Measurements from ENCODE around the gene DCUN1D5.

Gene DCUN1D5

GRCh38 chr11:103091801-103092524 is at the start of gene DCUN1D5:
Gene DCUN1D5, minus strand, starts transcription at chr11:103092160. Its CDS starts 288 bp downstream, at chr11:103091872.
- H3K36me3 ChIP-seq (ENCODE audit: control insufficient read depth, insufficient read depth, low read length): peaks cover 31% of the 10 kb centered on the region
- H3K9me3 ChIP-seq (ENCODE audit: control insufficient read depth, insufficient read depth, low read length): no peaks in the 10 kb centered on the region
- peak within 1 kb of the TSS; percentile 97 for H3K27ac ChIP-seq (ENCODE audit: low read depth, low read length)
- H3K9ac ChIP-seq (ENCODE audit: low read depth, low read length): peak within 1 kb of the TSS; percentile 95
- H3K27me3 ChIP-seq (ENCODE audit: control insufficient read depth, insufficient read depth, low read length): no peaks in the 10 kb centered on the region
- H3K4me1 ChIP-seq (ENCODE audit: control insufficient read depth, insufficient read depth, low read length): peaks cover 11% of the 10 kb centered on the region; the same call in 1 of the 2 replicates
- H3K4me3 ChIP-seq (ENCODE audit: low read depth, low read length): peak within 1 kb of the TSS; percentile 92

GRCh38 chr11:103125462-103125861 is 33.5 kb upstream of the DCUN1D5 start:
- Histone ChIP-seq H3K27me3 (ENCODE audit: control insufficient read depth, insufficient read depth, low read length) (no peaks in the 10 kb centered on the region), H3K36me3 (ENCODE audit: control insufficient read depth, insufficient read depth, low read length) (peaks cover 53% of the 10 kb centered on the region), H3K4me1 (ENCODE audit: control insufficient read depth, insufficient read depth, low read length) (no peaks in the 10 kb centered on the region), H3K9me3 (ENCODE audit: control insufficient read depth, insufficient read depth, low read length) (no peaks in the 10 kb centered on the region), H3K9ac (ENCODE audit: low read depth, low read length) (no peak overlapping the region), H3K27ac (ENCODE audit: low read depth, low read length) (no peak overlapping the region), H3K4me3 (ENCODE audit: low read depth, low read length) (no peak overlapping the region)

GRCh38 chr11:103114836-103115235 is 22.9 kb upstream of the DCUN1D5 start:
- H3K36me3 ChIP-seq (ENCODE audit: control insufficient read depth, insufficient read depth, low read length): peaks cover 36% of the 10 kb centered on the region
- H3K4me3 ChIP-seq (ENCODE audit: low read depth, low read length): no peak overlapping the region
- H3K27ac ChIP-seq (ENCODE audit: low read depth, low read length): no peak overlapping the region
- no peak overlapping the region for H3K9ac ChIP-seq (ENCODE audit: low read depth, low read length)
- H3K9me3 ChIP-seq (ENCODE audit: control insufficient read depth, insufficient read depth, low read length): no peaks in the 10 kb centered on the region
- no peaks in the 10 kb centered on the region for H3K4me1 ChIP-seq (ENCODE audit: control insufficient read depth, insufficient read depth, low read length)
- H3K27me3 ChIP-seq (ENCODE audit: control insufficient read depth, insufficient read depth, low read length): no peaks in the 10 kb centered on the region

- Histone ChIP-seq H3K27me3 (ENCODE audit: control insufficient read depth, insufficient read depth, low read length) (no peaks in the 10 kb centered on the region), H3K36me3 (ENCODE audit: control insufficient read depth, insufficient read depth, low read length) (peaks cover 21% of the 10 kb centered on the region), H3K4me3 (ENCODE audit: low read depth, low read length) (no peak overlapping the region), H3K9me3 (ENCODE audit: control insufficient read depth, insufficient read depth, low read length) (no peaks in the 10 kb centered on the region), H3K27ac (ENCODE audit: low read depth, low read length) (no peak overlapping the region), H3K4me1 (ENCODE audit: control insufficient read depth, insufficient read depth, low read length) (no peaks in the 10 kb centered on the region), H3K9ac (ENCODE audit: low read depth, low read length) (no peak overlapping the region)
These were observed 20.4 kb upstream of the DCUN1D5 start for GRCh38 chr11:103112364-103112763.

- H3K9ac ChIP-seq (ENCODE audit: low read depth, low read length): no peak overlapping the region
- no peak overlapping the region for H3K4me3 ChIP-seq (ENCODE audit: low read depth, low read length)
These were observed 19.4 kb upstream of the DCUN1D5 start for GRCh38 chr11:103111400-103111799.

GRCh38 chr11:103110391-103110790 is 18.4 kb upstream of the DCUN1D5 start:
- H3K27me3 ChIP-seq (ENCODE audit: control insufficient read depth, insufficient read depth, low read length): no peaks in the 10 kb centered on the region
- H3K4me3 ChIP-seq (ENCODE audit: low read depth, low read length): peak overlapping the region; percentile 98
- H3K27ac ChIP-seq (ENCODE audit: low read depth, low read length): no peak overlapping the region
- peaks cover 15% of the 10 kb centered on the region for H3K36me3 ChIP-seq (ENCODE audit: control insufficient read depth, insufficient read depth, low read length)
- no peaks in the 10 kb centered on the region for H3K4me1 ChIP-seq (ENCODE audit: control insufficient read depth, insufficient read depth, low read length)
- H3K9me3 ChIP-seq (ENCODE audit: control insufficient read depth, insufficient read depth, low read length): no peaks in the 10 kb centered on the region
- no peak overlapping the region for H3K9ac ChIP-seq (ENCODE audit: low read depth, low read length)

More at GRCh38 chr11:103111400-103111799, 19.4 kb upstream of the DCUN1D5 start:
- no peaks in the 10 kb centered on the region for H3K9me3 ChIP-seq (ENCODE audit: control insufficient read depth, insufficient read depth, low read length)
- no peaks in the 10 kb centered on the region for H3K27me3 ChIP-seq (ENCODE audit: control insufficient read depth, insufficient read depth, low read length)
- H3K4me1 ChIP-seq (ENCODE audit: control insufficient read depth, insufficient read depth, low read length): no peaks in the 10 kb centered on the region
- peaks cover 19% of the 10 kb centered on the region for H3K36me3 ChIP-seq (ENCODE audit: control insufficient read depth, insufficient read depth, low read length)
- H3K27ac ChIP-seq (ENCODE audit: low read depth, low read length): no peak overlapping the region

- H3K9ac ChIP-seq (ENCODE audit: low read depth, low read length): peak overlapping the region; percentile 78
- peaks cover 11% of the 10 kb centered on the region for H3K36me3 ChIP-seq (ENCODE audit: control insufficient read depth, insufficient read depth, low read length)
- H3K27ac ChIP-seq (ENCODE audit: low read depth, low read length): peak overlapping the region; percentile 81
- H3K4me1 ChIP-seq (ENCODE audit: control insufficient read depth, insufficient read depth, low read length): no peaks in the 10 kb centered on the region
- no peaks in the 10 kb centered on the region for H3K27me3 ChIP-seq (ENCODE audit: control insufficient read depth, insufficient read depth, low read length)
- no peaks in the 10 kb centered on the region for H3K9me3 ChIP-seq (ENCODE audit: control insufficient read depth, insufficient read depth, low read length)
- H3K4me3 ChIP-seq (ENCODE audit: low read depth, low read length): peak overlapping the region; percentile 98
These were observed 17.9 kb upstream of the DCUN1D5 start for GRCh38 chr11:103109818-103110388.

- Histone ChIP-seq H3K27me3 (ENCODE audit: control insufficient read depth, insufficient read depth, low read length) (no peaks in the 10 kb centered on the region), H3K4me1 (ENCODE audit: control insufficient read depth, insufficient read depth, low read length) (no peaks in the 10 kb centered on the region), H3K36me3 (ENCODE audit: control insufficient read depth, insufficient read depth, low read length) (peaks cover 4% of the 10 kb centered on the region; the same call in 1 of the 2 replicates), H3K9me3 (ENCODE audit: control insufficient read depth, insufficient read depth, low read length) (no peaks in the 10 kb centered on the region), H3K9ac (ENCODE audit: low read depth, low read length) (peak within 1 kb of the TSS; percentile 78), H3K27ac (ENCODE audit: low read depth, low read length) (peak within 1 kb of the TSS; percentile 81), H3K4me3 (ENCODE audit: low read depth, low read length) (peak within 1 kb of the TSS; percentile 98)
These were observed 17.2 kb upstream of the DCUN1D5 start, which contains the start of gene DYNC2H1 for GRCh38 chr11:103108933-103109817. Gene DYNC2H1, plus strand, starts transcription at chr11:103109426. Its CDS starts 149 bp downstream, at chr11:103109575.

GRCh38 chr11:103097279-103097678 is 5.3 kb upstream of the DCUN1D5 start:
- Histone ChIP-seq H3K9me3 (ENCODE audit: control insufficient read depth, insufficient read depth, low read length) (no peaks in the 10 kb centered on the region), H3K36me3 (ENCODE audit: control insufficient read depth, insufficient read depth, low read length) (no peaks in the 10 kb centered on the region), H3K9ac (ENCODE audit: low read depth, low read length) (no peak overlapping the region), H3K27ac (ENCODE audit: low read depth, low read length) (no peak overlapping the region), H3K4me3 (ENCODE audit: low read depth, low read length) (no peak overlapping the region), H3K27me3 (ENCODE audit: control insufficient read depth, insufficient read depth, low read length) (no peaks in the 10 kb centered on the region), H3K4me1 (ENCODE audit: control insufficient read depth, insufficient read depth, low read length) (peaks cover 6% of the 10 kb centered on the region; the same call in 1 of the 2 replicates)

GRCh38 chr11:103091064-103091800 is 728 bp downstream of the DCUN1D5 start:
- peak overlapping the region; percentile 97 for H3K27ac ChIP-seq (ENCODE audit: low read depth, low read length)
- peaks cover 38% of the 10 kb centered on the region for H3K36me3 ChIP-seq (ENCODE audit: control insufficient read depth, insufficient read depth, low read length)
- peak overlapping the region; percentile 95 for H3K9ac ChIP-seq (ENCODE audit: low read depth, low read length)
- H3K27me3 ChIP-seq (ENCODE audit: control insufficient read depth, insufficient read depth, low read length): no peaks in the 10 kb centered on the region
- peak overlapping the region; percentile 92 for H3K4me3 ChIP-seq (ENCODE audit: low read depth, low read length)
- no peaks in the 10 kb centered on the region for H3K9me3 ChIP-seq (ENCODE audit: control insufficient read depth, insufficient read depth, low read length)
- peaks cover 11% of the 10 kb centered on the region; the same call in 1 of the 2 replicates for H3K4me1 ChIP-seq (ENCODE audit: control insufficient read depth, insufficient read depth, low read length)

Measured in HUES48 (cell line).